K562 (cell line): ENCODE data around the gene CDH12. TPM values are rescaled to one million over a fixed set of nuclear protein-coding genes. Genes with fewer than 3 reads are reported as not detected.

Experiments used
- ATAC-seq: fragments of 200-7000 bp; cut with Tn5 transposase; 3 replicates; pipeline ENCODE4 v1.9.1; 2020; ENCODE audit warnings: moderate library complexity
- BruUV-seq: library from RNA; stranded (reverse); fragments of 400-500 nt; replicated peaks from 2 replicates; lab custom pipeline; 2021; lab: Mats Ljungman, UMichigan
- CTCF ChIA-PET: fragments of 300-600 bp; formaldehyde crosslinking; extraction: SDS; loops from one replicate; lab custom pipeline; 2021; ENCODE audit warnings: low intra/inter-chr PET ratio; lab: Yijun Ruan, JAX
- POLR2A ChIA-PET: fragments of 300-600, 350-650 bp; sonication (Branson Sonifier 250); formaldehyde crosslinking; extraction: SDS; loops from one replicate; lab custom pipeline; 2021; ENCODE audit warnings: antibody characterized with exemption, inconsistent platforms; lab: Yijun Ruan, JAX
- DNase-seq, 4 experiments: peaks; one replicate each; pipeline versions ENCODE4 v3.0.0 to v3.0.0-alpha.2; 2011 to 2018; ENCODE audit warnings: low spot score in 3 of 4, mixed read lengths in 3 of 4; ENCODE audit errors: extremely low read depth in 1 of 4
- FAIRE-seq: peaks from 2 replicates; lab custom pipeline; 2011; peaks lifted over from hg19 to GRCh38; lab: Jason Lieb, UNC
- H2AFZ ChIP-seq: 2 replicates; pipeline ENCODE4 v1.6.0; 2011; ENCODE audit warnings: low read depth, low read length, control low read depth, inconsistent platforms
- H3K27ac ChIP-seq: fragments of 200-600 bp; 3 replicates; pipeline ENCODE4 v1.8.0; 2011; ENCODE audit warnings: low read depth, mild to moderate bottlenecking, control low read depth, inconsistent platforms, low read length, moderate library complexity, mixed read lengths; ENCODE audit errors: extremely low read depth
- H3K27me3 ChIP-seq, 2 experiments: fragments of 300-600 bp in 1 of 2; 2 replicates in 1 of 2; 3 replicates in 1 of 2; pipeline versions ENCODE4 v1.6.0 to v1.8.0; 2011; ENCODE audit warnings: inconsistent platforms in 2 of 2, low read length in 2 of 2, mild to moderate bottlenecking in 1 of 2, mixed read lengths in 1 of 2, moderate library complexity in 1 of 2; ENCODE audit not compliant: control insufficient read depth in 2 of 2, insufficient read depth in 2 of 2
- H3K36me3 ChIP-seq: fragments of 300-600 bp; 3 replicates; pipeline ENCODE4 v1.8.0; 2011; ENCODE audit warnings: mild to moderate bottlenecking, low read length, inconsistent platforms; ENCODE audit not compliant: control insufficient read depth, insufficient read depth
- H3K4me1 ChIP-seq, 2 experiments: fragments of 200-600 bp in 1 of 2; replicated peaks in 1 of 2; 2 replicates in 1 of 2; 3 replicates in 1 of 2; pipeline versions ENCODE4 v1.5.1 to v1.8.0; 2011; ENCODE audit warnings: inconsistent platforms in 2 of 2, low read length in 2 of 2, mild to moderate bottlenecking in 1 of 2, mixed read lengths in 1 of 2, moderate library complexity in 1 of 2; ENCODE audit not compliant: control insufficient read depth in 2 of 2, insufficient read depth in 2 of 2
- H3K4me2 ChIP-seq: 2 replicates; pipeline ENCODE4 v1.6.1; 2011; ENCODE audit warnings: low read length, control low read depth, inconsistent platforms, mixed read lengths; ENCODE audit not compliant: insufficient read depth
- H3K4me3 ChIP-seq: fragments of 200-600 bp; sonication (generic), shearing (Covaris generic); 2 replicates; pipeline ENCODE4 v1.5.1; 2016; ENCODE audit warnings: control low read depth, inconsistent platforms
- H3K79me2 ChIP-seq: fragments of 200-600 bp; 3 replicates; pipeline ENCODE4 v1.8.0; 2011; ENCODE audit warnings: low read length, inconsistent platforms; ENCODE audit not compliant: control insufficient read depth, insufficient read depth
- H3K9ac ChIP-seq, 2 experiments: 2 replicates each; pipeline versions ENCODE4 v1.6.0 to v1.6.1; 2011; ENCODE audit warnings: low read depth in 2 of 2, low read length in 2 of 2, control low read depth in 1 of 2, inconsistent platforms in 1 of 2, mild to moderate bottlenecking in 1 of 2, mixed read lengths in 1 of 2; ENCODE audit not compliant: insufficient read depth in 1 of 2
- H3K9me1 ChIP-seq: one replicate; pipeline ENCODE4 v1.6.0; 2011; ENCODE audit warnings: inconsistent platforms, mild to moderate bottlenecking, low read length, moderate library complexity; ENCODE audit not compliant: control insufficient read depth, insufficient read depth
- H3K9me3 ChIP-seq: replicated peaks from 2 replicates; pipeline ENCODE4 v1.5.1; 2011; ENCODE audit warnings: low read depth, low read length, inconsistent platforms; ENCODE audit not compliant: control insufficient read depth, insufficient read depth
- H4K20me1 ChIP-seq: replicated peaks from 2 replicates; pipeline ENCODE4 v1.6.1; 2011; ENCODE audit warnings: low read length, inconsistent platforms, mixed read lengths; ENCODE audit not compliant: control insufficient read depth, insufficient read depth
- C11orf30 ChIP-seq: fragments of 450-650 bp; IDR thresholded peaks from 2 replicates; pipeline ENCODE4 v1.6.1; 2016; ENCODE audit warnings: low read depth, mild to moderate bottlenecking
- MAFK ChIP-seq: IDR thresholded peaks from 2 replicates; pipeline ENCODE4 v1.6.1; 2011; ENCODE audit warnings: low read length, improper control_type of control experiment
- RBM22 ChIP-seq: fragments of 200-400 bp; formaldehyde crosslinking; IDR thresholded peaks from 2 replicates; pipeline ENCODE4 v1.6.1; 2018; ENCODE audit warnings: low read length, low read depth; ENCODE audit not compliant: poor library complexity, severe bottlenecking
- ZBTB11 ChIP-seq, 3 experiments: fragments of 200-800 bp in 1 of 3; fragments of 250-450 bp in 1 of 3; fragments of 450-650 bp in 1 of 3; sonication (Bioruptor Pico) in 1 of 3; sonication (Bioruptor generic) in 1 of 3; formaldehyde crosslinking in 1 of 3; IDR thresholded peaks; 2 replicates each; pipeline versions ENCODE4 v1.6.1 to v1.8.0; 2016 to 2022; ENCODE audit warnings: mild to moderate bottlenecking in 2 of 3, missing genetic modification characterization in 2 of 3, missing compliant biosample characterization in 1 of 3, moderate library complexity in 1 of 3
- WGBS: fragments of 100-300 bp; shearing (Covaris generic); methylation state at CpG from one replicate; pipeline ENCODE4 v1.1.6; 2016; ENCODE audit warnings: low coverage, mixed read lengths; ENCODE audit not compliant: insufficient coverage; ENCODE audit errors: missing lambda C conversion rate; 5-methylcytosine and 5-hydroxymethylcytosine counted together
- in situ Hi-C: fragments of 300-500 bp; cut with MboI; formaldehyde crosslinking; loops from 4 replicates; pipeline ENCODE4 v1.15.0; 2018; ENCODE audit warnings: inconsistent platforms, mixed read lengths
- intact Hi-C: fragments of 100-400 bp; cut with micrococcal nuclease; formaldehyde crosslinking; loops from 2 replicates; pipeline ENCODE4 v1.14.2; 2022
- polyA plus RNA-seq, 8 experiments: library from polyadenylated mRNA; depleted of rRNA in 4 of 8; stranded (reverse) in 5 of 8; unstranded in 3 of 8; fragments of >200 nt; fragmentation: Nextera tagmentation in 2 of 8; fragmentation: Illumina TruSeq in 1 of 8; extraction: Ambion mirVana in 2 of 8; extraction: Trizol in 1 of 8; gene quantifications; 2 replicates each; pipeline versions ENCODE4 v1.2.1 to v1.2.3, GENCODE V29; 2011 to 2014; ENCODE audit warnings: inconsistent platforms in 1 of 8, missing spikeins in 1 of 8
- total RNA-seq, 7 experiments: library from RNA; depleted of rRNA in 6 of 7; stranded (reverse); fragments of >200 nt in 6 of 7; fragmentation: Illumina TruSeq in 2 of 7; extraction: Trizol in 2 of 7; gene quantifications; 2 replicates each; pipeline versions ENCODE4 v1.2.1 to v1.2.3, GENCODE V29; 2011 to 2021; ENCODE audit warnings: low replicate concordance in 1 of 7
- TF ChIP-seq, protein P1 (sequence below): fragments of 200-600 bp; sonication (generic); IDR thresholded peaks from one replicate; pipeline ENCODE4 v1.6.1; 2012; ENCODE audit warnings: mild to moderate bottlenecking, low read depth, low read length, inconsistent platforms

Gene CDH12
- total and polyA plus RNA-seq, 9 of the 15 experiments (the other 6 are each of a cell fraction or from before 2014, with no cell fraction given): 0.03 to 1.7 (median 0.37) TPM

- no peak for ATAC-seq
- intact Hi-C loops: no loop called here
- FAIRE-seq: no peak
- no peak overlapping the region for H3K4me3 ChIP-seq
- no peak overlapping the region for H2AFZ ChIP-seq
- no peaks in the 10 kb centered on the region for H3K36me3 ChIP-seq
- H3K4me1 ChIP-seq: no peaks in the 10 kb centered on the region
- no peaks in the 10 kb centered on the region for H3K9me1 ChIP-seq
- in situ Hi-C loops: no loop called here
- H3K9ac ChIP-seq: no peak overlapping the region
- H3K27me3 ChIP-seq: no peaks in the 10 kb centered on the region
- H3K9me3 ChIP-seq: no peaks in the 10 kb centered on the region; the same call in 1 of the 2 replicates
- no peaks in the 10 kb centered on the region for H3K79me2 ChIP-seq
- WGBS: 3% methylated on average over 3 of the region's 3 CpGs
- ChIA-PET POLR2A (no interaction called here), CTCF (no interaction called here)
- no peak overlapping the region for H3K27ac ChIP-seq
- BruUV-seq: no TSS peak
- H3K4me2 ChIP-seq: no peak overlapping the region
- DNase-seq: no peak
- H4K20me1 ChIP-seq: no peaks in the 10 kb centered on the region
- TF ChIP-seq, protein P1, sequence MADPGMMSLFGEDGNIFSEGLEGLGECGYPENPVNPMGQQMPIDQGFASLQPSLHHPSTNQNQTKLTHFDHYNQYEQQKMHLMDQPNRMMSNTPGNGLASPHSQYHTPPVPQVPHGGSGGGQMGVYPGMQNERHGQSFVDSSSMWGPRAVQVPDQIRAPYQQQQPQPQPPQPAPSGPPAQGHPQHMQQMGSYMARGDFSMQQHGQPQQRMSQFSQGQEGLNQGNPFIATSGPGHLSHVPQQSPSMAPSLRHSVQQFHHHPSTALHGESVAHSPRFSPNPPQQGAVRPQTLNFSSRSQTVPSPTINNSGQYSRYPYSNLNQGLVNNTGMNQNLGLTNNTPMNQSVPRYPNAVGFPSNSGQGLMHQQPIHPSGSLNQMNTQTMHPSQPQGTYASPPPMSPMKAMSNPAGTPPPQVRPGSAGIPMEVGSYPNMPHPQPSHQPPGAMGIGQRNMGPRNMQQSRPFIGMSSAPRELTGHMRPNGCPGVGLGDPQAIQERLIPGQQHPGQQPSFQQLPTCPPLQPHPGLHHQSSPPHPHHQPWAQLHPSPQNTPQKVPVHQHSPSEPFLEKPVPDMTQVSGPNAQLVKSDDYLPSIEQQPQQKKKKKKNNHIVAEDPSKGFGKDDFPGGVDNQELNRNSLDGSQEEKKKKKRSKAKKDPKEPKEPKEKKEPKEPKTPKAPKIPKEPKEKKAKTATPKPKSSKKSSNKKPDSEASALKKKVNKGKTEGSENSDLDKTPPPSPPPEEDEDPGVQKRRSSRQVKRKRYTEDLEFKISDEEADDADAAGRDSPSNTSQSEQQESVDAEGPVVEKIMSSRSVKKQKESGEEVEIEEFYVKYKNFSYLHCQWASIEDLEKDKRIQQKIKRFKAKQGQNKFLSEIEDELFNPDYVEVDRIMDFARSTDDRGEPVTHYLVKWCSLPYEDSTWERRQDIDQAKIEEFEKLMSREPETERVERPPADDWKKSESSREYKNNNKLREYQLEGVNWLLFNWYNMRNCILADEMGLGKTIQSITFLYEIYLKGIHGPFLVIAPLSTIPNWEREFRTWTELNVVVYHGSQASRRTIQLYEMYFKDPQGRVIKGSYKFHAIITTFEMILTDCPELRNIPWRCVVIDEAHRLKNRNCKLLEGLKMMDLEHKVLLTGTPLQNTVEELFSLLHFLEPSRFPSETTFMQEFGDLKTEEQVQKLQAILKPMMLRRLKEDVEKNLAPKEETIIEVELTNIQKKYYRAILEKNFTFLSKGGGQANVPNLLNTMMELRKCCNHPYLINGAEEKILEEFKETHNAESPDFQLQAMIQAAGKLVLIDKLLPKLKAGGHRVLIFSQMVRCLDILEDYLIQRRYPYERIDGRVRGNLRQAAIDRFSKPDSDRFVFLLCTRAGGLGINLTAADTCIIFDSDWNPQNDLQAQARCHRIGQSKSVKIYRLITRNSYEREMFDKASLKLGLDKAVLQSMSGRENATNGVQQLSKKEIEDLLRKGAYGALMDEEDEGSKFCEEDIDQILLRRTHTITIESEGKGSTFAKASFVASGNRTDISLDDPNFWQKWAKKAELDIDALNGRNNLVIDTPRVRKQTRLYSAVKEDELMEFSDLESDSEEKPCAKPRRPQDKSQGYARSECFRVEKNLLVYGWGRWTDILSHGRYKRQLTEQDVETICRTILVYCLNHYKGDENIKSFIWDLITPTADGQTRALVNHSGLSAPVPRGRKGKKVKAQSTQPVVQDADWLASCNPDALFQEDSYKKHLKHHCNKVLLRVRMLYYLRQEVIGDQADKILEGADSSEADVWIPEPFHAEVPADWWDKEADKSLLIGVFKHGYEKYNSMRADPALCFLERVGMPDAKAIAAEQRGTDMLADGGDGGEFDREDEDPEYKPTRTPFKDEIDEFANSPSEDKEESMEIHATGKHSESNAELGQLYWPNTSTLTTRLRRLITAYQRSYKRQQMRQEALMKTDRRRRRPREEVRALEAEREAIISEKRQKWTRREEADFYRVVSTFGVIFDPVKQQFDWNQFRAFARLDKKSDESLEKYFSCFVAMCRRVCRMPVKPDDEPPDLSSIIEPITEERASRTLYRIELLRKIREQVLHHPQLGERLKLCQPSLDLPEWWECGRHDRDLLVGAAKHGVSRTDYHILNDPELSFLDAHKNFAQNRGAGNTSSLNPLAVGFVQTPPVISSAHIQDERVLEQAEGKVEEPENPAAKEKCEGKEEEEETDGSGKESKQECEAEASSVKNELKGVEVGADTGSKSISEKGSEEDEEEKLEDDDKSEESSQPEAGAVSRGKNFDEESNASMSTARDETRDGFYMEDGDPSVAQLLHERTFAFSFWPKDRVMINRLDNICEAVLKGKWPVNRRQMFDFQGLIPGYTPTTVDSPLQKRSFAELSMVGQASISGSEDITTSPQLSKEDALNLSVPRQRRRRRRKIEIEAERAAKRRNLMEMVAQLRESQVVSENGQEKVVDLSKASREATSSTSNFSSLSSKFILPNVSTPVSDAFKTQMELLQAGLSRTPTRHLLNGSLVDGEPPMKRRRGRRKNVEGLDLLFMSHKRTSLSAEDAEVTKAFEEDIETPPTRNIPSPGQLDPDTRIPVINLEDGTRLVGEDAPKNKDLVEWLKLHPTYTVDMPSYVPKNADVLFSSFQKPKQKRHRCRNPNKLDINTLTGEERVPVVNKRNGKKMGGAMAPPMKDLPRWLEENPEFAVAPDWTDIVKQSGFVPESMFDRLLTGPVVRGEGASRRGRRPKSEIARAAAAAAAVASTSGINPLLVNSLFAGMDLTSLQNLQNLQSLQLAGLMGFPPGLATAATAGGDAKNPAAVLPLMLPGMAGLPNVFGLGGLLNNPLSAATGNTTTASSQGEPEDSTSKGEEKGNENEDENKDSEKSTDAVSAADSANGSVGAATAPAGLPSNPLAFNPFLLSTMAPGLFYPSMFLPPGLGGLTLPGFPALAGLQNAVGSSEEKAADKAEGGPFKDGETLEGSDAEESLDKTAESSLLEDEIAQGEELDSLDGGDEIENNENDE: no peak
- TF ChIP-seq MAFK (no peak), ZBTB11 (CRISPR knock-in tag; IDR thresholded peaks at IDR 0.05) (no peak), C11orf30 (no peak), RBM22 (no peak)
Observed at GRCh38 chr5:22111320-22111719, 741.8 kb downstream of the CDH12 start.
